Duodenal mucosa (tissue), 2 donors: Measurements from ENCODE around the gene FMO3.

Experiments
- H3K27ac ChIP-seq: one replicate; pipeline ENCODE4 v1.7.0; 2013; ENCODE audit warnings: low read depth, low read length
- H3K27me3 ChIP-seq, 2 donors: one replicate each; pipeline ENCODE4 v1.7.0; 2013; ENCODE audit warnings: low read length in 2 of 2, control low read depth in 1 of 2; ENCODE audit not compliant: insufficient read depth in 2 of 2, control insufficient read depth in 1 of 2
- H3K36me3 ChIP-seq, 2 donors: one replicate each; pipeline ENCODE4 v1.7.0; 2013; ENCODE audit warnings: low read length in 2 of 2, control low read depth in 1 of 2; ENCODE audit not compliant: insufficient read depth in 2 of 2, control insufficient read depth in 1 of 2
- H3K4me1 ChIP-seq, 2 donors: one replicate each; pipeline ENCODE4 v1.7.0; 2013; ENCODE audit warnings: low read length in 2 of 2, control low read depth in 1 of 2; ENCODE audit not compliant: insufficient read depth in 2 of 2, control insufficient read depth in 1 of 2
- H3K4me3 ChIP-seq, 2 donors: one replicate each; pipeline ENCODE4 v1.7.0; 2013; ENCODE audit warnings: low read length in 2 of 2, low read depth in 1 of 2
- H3K9ac ChIP-seq, 2 donors: one replicate each; pipeline ENCODE4 v1.7.0; 2013; ENCODE audit warnings: low read length in 2 of 2, low read depth in 1 of 2
- H3K9me3 ChIP-seq, 2 donors: one replicate each; pipeline ENCODE4 v1.7.0; 2013; ENCODE audit warnings: low read length in 2 of 2, control low read depth in 1 of 2; ENCODE audit not compliant: control insufficient read depth in 1 of 2

The FMO3 gene

GRCh38 chr1:171152549-171152948, 61.8 kb downstream of the FMO3 start:
- H3K27me3 ChIP-seq, result no peaks in the 10 kb centered on the region
- H3K9me3 ChIP-seq, result no peaks in the 10 kb centered on the region
- no peak overlapping the region for H3K4me3 ChIP-seq

GRCh38 chr1:171155484-171155883, 64.8 kb downstream of the FMO3 start:
- no peak overlapping the region for H3K9ac ChIP-seq
- no peaks in the 10 kb centered on the region for H3K36me3 ChIP-seq
- peaks cover 0 to 9% of the 10 kb centered on the region in 2 donors for H3K4me1 ChIP-seq
- H3K27ac ChIP-seq, result no peak overlapping the region
- no peaks in the 10 kb centered on the region for H3K27me3 ChIP-seq
- no peak overlapping the region for H3K4me3 ChIP-seq
- peaks cover 0 to 4% of the 10 kb centered on the region in 2 donors for H3K9me3 ChIP-seq

More at GRCh38 chr1:171152549-171152948, 61.8 kb downstream of the FMO3 start:
- no peak overlapping the region for H3K9ac ChIP-seq
- H3K4me1 ChIP-seq, result no peaks in the 10 kb centered on the region
- no peaks in the 10 kb centered on the region for H3K36me3 ChIP-seq
- no peak overlapping the region for H3K27ac ChIP-seq

- Histone ChIP-seq H3K27ac (no peak overlapping the region), H3K9me3 (peaks cover 0 to 4% of the 10 kb centered on the region in 2 donors), H3K27me3 (no peaks in the 10 kb centered on the region), H3K4me1 (peaks cover 0 to 20% of the 10 kb centered on the region in 2 donors), H3K9ac (no peak overlapping the region), H3K36me3 (no peaks in the 10 kb centered on the region), H3K4me3 (no peak overlapping the region)
Measured at GRCh38 chr1:171158096-171158495, 67.4 kb downstream of the FMO3 start.

GRCh38 chr1:171158551-171158950, 67.8 kb downstream of the FMO3 start:
- Histone ChIP-seq H3K9me3 (peaks cover 0 to 4% of the 10 kb centered on the region in 2 donors), H3K27me3 (no peaks in the 10 kb centered on the region), H3K27ac (no peak overlapping the region), H3K4me3 (no peak overlapping the region), H3K36me3 (no peaks in the 10 kb centered on the region), H3K4me1 (peaks cover 0 to 20% of the 10 kb centered on the region in 2 donors), H3K9ac (no peak overlapping the region)

GRCh38 chr1:171159148-171159547, 68.4 kb downstream of the FMO3 start:
- Histone ChIP-seq H3K9ac (no peak overlapping the region), H3K9me3 (peaks cover 0 to 4% of the 10 kb centered on the region in 2 donors), H3K27me3 (no peaks in the 10 kb centered on the region), H3K27ac (no peak overlapping the region), H3K36me3 (no peaks in the 10 kb centered on the region), H3K4me1 (peaks cover 0 to 20% of the 10 kb centered on the region in 2 donors), H3K4me3 (no peak overlapping the region)

- Histone ChIP-seq H3K36me3 (no peaks in the 10 kb centered on the region), H3K9me3 (peaks cover 0 to 4% of the 10 kb centered on the region in 2 donors), H3K27ac (no peak overlapping the region), H3K4me1 (peaks cover 0 to 20% of the 10 kb centered on the region in 2 donors), H3K27me3 (no peaks in the 10 kb centered on the region), H3K4me3 (no peak overlapping the region), H3K9ac (no peak overlapping the region)
Measured at GRCh38 chr1:171160211-171160610, 69.5 kb downstream of the FMO3 start.

- peak overlapping the region; percentile 18 for H3K27ac ChIP-seq
- H3K4me3 ChIP-seq, result no peak overlapping the region
- peaks cover 0 to 4% of the 10 kb centered on the region in 2 donors for H3K9me3 ChIP-seq
- H3K27me3 ChIP-seq, result no peaks in the 10 kb centered on the region
- no peak overlapping the region for H3K9ac ChIP-seq
- peaks cover 0 to 20% of the 10 kb centered on the region in 2 donors for H3K4me1 ChIP-seq
- no peaks in the 10 kb centered on the region for H3K36me3 ChIP-seq
Measured at GRCh38 chr1:171160639-171161354, 70.1 kb downstream of the FMO3 start.

GRCh38 chr1:171161431-171161830, 70.7 kb downstream of the FMO3 start:
- H3K9me3 ChIP-seq, result peaks cover 0 to 4% of the 10 kb centered on the region in 2 donors
- H3K27me3 ChIP-seq, result no peaks in the 10 kb centered on the region
- H3K27ac ChIP-seq, result no peak overlapping the region
- H3K4me1 ChIP-seq, result peaks cover 0 to 20% of the 10 kb centered on the region in 2 donors
- no peak overlapping the region for H3K9ac ChIP-seq
- no peaks in the 10 kb centered on the region for H3K36me3 ChIP-seq
- no peak overlapping the region for H3K4me3 ChIP-seq

- Histone ChIP-seq H3K27me3 (no peaks in the 10 kb centered on the region), H3K4me1 (peaks cover 0 to 2% of the 10 kb centered on the region in 2 donors), H3K9ac (no peak overlapping the region), H3K27ac (no peak overlapping the region), H3K36me3 (no peaks in the 10 kb centered on the region), H3K9me3 (no peaks in the 10 kb centered on the region), H3K4me3 (no peak overlapping the region)
Measured at GRCh38 chr1:171166361-171166760, 75.7 kb downstream of the FMO3 start.
